ENCODE data around the gene BAD.

BAD gene

GRCh38 chr11:64243236-64243854 is 41.1 kb downstream of the BAD start:
- H3K4ac ChIP-seq (ENCODE audit: low read depth, low read length), result no peak overlapping the region
- no peak overlapping the region for H4K91ac ChIP-seq (ENCODE audit: low read depth, low read length)
- no CpG with 5 or more reads among the region's 8 CpGs for WGBS (ENCODE audit: extremely low coverage, insufficient coverage, insufficient read length)

DNA sequence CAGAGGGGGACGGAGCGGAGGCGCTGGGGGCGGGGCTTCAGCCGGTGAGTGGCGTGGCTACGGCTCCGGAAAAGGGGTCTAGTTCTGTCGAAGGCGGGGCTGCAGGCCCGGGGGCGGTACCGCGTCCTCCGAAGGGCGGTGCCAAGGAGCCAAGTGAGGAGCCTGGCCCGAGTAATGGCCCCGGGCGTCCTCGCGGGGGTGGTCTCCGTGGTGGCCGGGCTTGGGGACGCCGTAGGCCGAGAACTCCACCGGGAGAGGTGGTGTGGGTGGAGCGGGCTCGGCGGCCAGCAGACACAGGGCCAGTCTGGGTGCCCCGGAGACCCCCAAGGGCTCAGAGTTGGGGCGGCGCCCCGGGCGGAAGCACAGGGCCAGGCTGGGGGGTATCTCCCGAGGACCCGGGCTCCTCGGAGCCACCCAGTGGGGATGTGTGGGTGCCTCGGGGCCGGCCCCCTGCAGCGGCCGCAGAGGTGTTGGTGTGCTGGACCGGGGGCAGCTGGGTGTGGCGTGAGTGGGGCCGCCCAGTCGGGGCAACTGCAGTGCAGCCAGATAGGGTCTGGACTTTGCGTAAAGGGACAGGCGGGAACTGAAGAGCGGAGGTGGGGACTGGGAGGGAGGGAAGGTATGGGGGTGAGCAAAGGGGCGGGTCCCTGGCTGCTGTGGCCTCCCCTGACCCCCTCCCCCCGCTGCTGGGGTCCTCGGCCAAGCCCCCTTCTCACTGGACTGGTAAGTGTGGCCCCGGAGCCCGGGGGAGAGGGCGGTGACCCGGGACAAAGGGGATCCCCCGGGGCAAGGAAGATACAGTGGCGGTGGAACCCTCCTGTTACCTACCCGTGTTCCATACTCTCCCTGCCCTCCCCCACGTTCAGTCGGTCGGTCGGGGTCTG is 42.7 kb downstream of the BAD start:
- no CpG with 5 or more reads among the region's 63 CpGs for WGBS (ENCODE audit: extremely low coverage, insufficient coverage, insufficient read length)
- H2AFZ ChIP-seq (ENCODE audit: insufficient read depth, low read length, poor library complexity), result peak overlapping the region; percentile 87
- peak overlapping the region; percentile 92 for H3K14ac ChIP-seq (ENCODE audit: low read length)
- H3K27ac ChIP-seq (ENCODE audit: low read depth, low read length), result peak overlapping the region; percentile 95
- peak overlapping the region; percentile 93 for H4K12ac ChIP-seq (ENCODE audit: low read depth, low read length)
- peaks cover 2% of the 10 kb centered on the region for H3K9me3 ChIP-seq (ENCODE audit: insufficient read depth, low read depth, low read length)
- peak overlapping the region; percentile 79 for H2BK120ac ChIP-seq (ENCODE audit: insufficient read depth, low read length, poor library complexity)
- H3K79me2 ChIP-seq (ENCODE audit: control insufficient read depth, insufficient read depth, low read length, poor library complexity), result peaks cover 29% of the 10 kb centered on the region
- peak overlapping the region; percentile 80 for H2AK5ac ChIP-seq (ENCODE audit: low read length)
- peak overlapping the region; percentile 99 for H4K91ac ChIP-seq (ENCODE audit: low read depth, low read length)
- H2BK12ac ChIP-seq (ENCODE audit: low read length), result no peak overlapping the region
- peaks cover 35% of the 10 kb centered on the region for H3K79me1 ChIP-seq (ENCODE audit: low read length)
- no peak overlapping the region for H3K23ac ChIP-seq (ENCODE audit: low read length)
- peak overlapping the region; percentile 84 for H3K9ac ChIP-seq (ENCODE audit: low read length)
- peak in 1 of 2 donors; percentile 41 for DNase-seq
- H2BK5ac ChIP-seq (ENCODE audit: low read depth, low read length, poor library complexity), result peak overlapping the region; percentile 94
- H3K36me3 ChIP-seq (ENCODE audit: control insufficient read depth in 1 of 2, insufficient read depth in 2 of 2, low read length in 2 of 2), result peaks cover 41 to 47% of the 10 kb centered on the region in 2 experiments
- peaks cover 28 to 37% of the 10 kb centered on the region in 2 experiments for H3K4me1 ChIP-seq (ENCODE audit: control insufficient read depth in 1 of 2, insufficient read depth in 2 of 2, low read length in 2 of 2)
- no peaks in the 10 kb centered on the region for H3K27me3 ChIP-seq (ENCODE audit: insufficient read depth, low read length)
- H3K4ac ChIP-seq (ENCODE audit: low read depth, low read length), result peak overlapping the region; percentile 93
- H3K18ac ChIP-seq (ENCODE audit: low read length), result peak overlapping the region; percentile 96
- peak overlapping the region; percentile 93 for H4K8ac ChIP-seq (ENCODE audit: low read depth, low read length)
- peak overlapping the region; percentile 71 for H3K4me3 ChIP-seq (ENCODE audit: low read depth, low read length)
- H3K4me2 ChIP-seq (ENCODE audit: low read length), result peak overlapping the region; percentile 94

More at GRCh38 chr11:64243236-64243854, 41.1 kb downstream of the BAD start:
- H3K23ac ChIP-seq (ENCODE audit: low read length), result no peak overlapping the region
- H2BK120ac ChIP-seq (ENCODE audit: insufficient read depth, low read length, poor library complexity), result no peak overlapping the region
- H2AK5ac ChIP-seq (ENCODE audit: low read length), result peak overlapping the region; percentile 18
- H3K9me3 ChIP-seq (ENCODE audit: insufficient read depth, low read depth, low read length), result peaks cover 4% of the 10 kb centered on the region
- DNase-seq, result no peak
- H3K79me2 ChIP-seq (ENCODE audit: control insufficient read depth, insufficient read depth, low read length, poor library complexity), result peaks cover 32% of the 10 kb centered on the region
- H2BK12ac ChIP-seq (ENCODE audit: low read length), result no peak overlapping the region
- H4K8ac ChIP-seq (ENCODE audit: low read depth, low read length), result peak overlapping the region; percentile 22
- H3K79me1 ChIP-seq (ENCODE audit: low read length), result peaks cover 44% of the 10 kb centered on the region
- H3K4me3 ChIP-seq (ENCODE audit: low read depth, low read length), result no peak overlapping the region
- no peaks in the 10 kb centered on the region for H3K27me3 ChIP-seq (ENCODE audit: insufficient read depth, low read length)
- peak overlapping the region; percentile 17 for H2AFZ ChIP-seq (ENCODE audit: insufficient read depth, low read length, poor library complexity)
- peak overlapping the region; percentile 22 for H3K27ac ChIP-seq (ENCODE audit: low read depth, low read length)
- H4K12ac ChIP-seq (ENCODE audit: low read depth, low read length), result no peak overlapping the region
- no peak overlapping the region for H3K14ac ChIP-seq (ENCODE audit: low read length)
- H2BK5ac ChIP-seq (ENCODE audit: low read depth, low read length, poor library complexity), result no peak overlapping the region
- H3K18ac ChIP-seq (ENCODE audit: low read length), result no peak overlapping the region
- no peak overlapping the region for H3K4me2 ChIP-seq (ENCODE audit: low read length)
- H3K36me3 ChIP-seq (ENCODE audit: control insufficient read depth in 1 of 2, insufficient read depth in 2 of 2, low read length in 2 of 2), result peaks cover 28 to 34% of the 10 kb centered on the region in 2 experiments
- peaks cover 28 to 42% of the 10 kb centered on the region in 2 experiments for H3K4me1 ChIP-seq (ENCODE audit: control insufficient read depth in 1 of 2, insufficient read depth in 2 of 2, low read length in 2 of 2)
- no peak overlapping the region for H3K9ac ChIP-seq (ENCODE audit: low read length)

- peak overlapping the region; percentile 98 for H3K14ac ChIP-seq (ENCODE audit: low read length)
- WGBS (ENCODE audit: extremely low coverage, insufficient coverage, insufficient read length), result no CpG with 5 or more reads among the region's 24 CpGs
- H3K23ac ChIP-seq (ENCODE audit: low read length), result no peak overlapping the region
- no peaks in the 10 kb centered on the region for H3K27me3 ChIP-seq (ENCODE audit: insufficient read depth, low read length)
- H2BK5ac ChIP-seq (ENCODE audit: low read depth, low read length, poor library complexity), result peak overlapping the region; percentile 98
- H3K9ac ChIP-seq (ENCODE audit: low read length), result peak overlapping the region; percentile 68
- H4K12ac ChIP-seq (ENCODE audit: low read depth, low read length), result peak overlapping the region; percentile 95
- H3K79me1 ChIP-seq (ENCODE audit: low read length), result peaks cover 33% of the 10 kb centered on the region
- peak overlapping the region; percentile 76 for H3K4me3 ChIP-seq (ENCODE audit: low read depth, low read length)
- no peak overlapping the region for H2BK12ac ChIP-seq (ENCODE audit: low read length)
- H3K4ac ChIP-seq (ENCODE audit: low read depth, low read length), result peak overlapping the region; percentile 97
- peak overlapping the region; percentile 99 for H4K8ac ChIP-seq (ENCODE audit: low read depth, low read length)
- H2AK5ac ChIP-seq (ENCODE audit: low read length), result peak overlapping the region; percentile 69
- peak overlapping the region; percentile 68 for H3K4me2 ChIP-seq (ENCODE audit: low read length)
- H3K36me3 ChIP-seq (ENCODE audit: control insufficient read depth in 1 of 2, insufficient read depth in 2 of 2, low read length in 2 of 2), result peaks cover 42 to 47% of the 10 kb centered on the region in 2 experiments
- peaks cover 2% of the 10 kb centered on the region for H3K9me3 ChIP-seq (ENCODE audit: insufficient read depth, low read depth, low read length)
- peak overlapping the region; percentile 87 for H2AFZ ChIP-seq (ENCODE audit: insufficient read depth, low read length, poor library complexity)
- peak; percentile 99 to 100 for DNase-seq
- peak overlapping the region; percentile 98 for H2BK120ac ChIP-seq (ENCODE audit: insufficient read depth, low read length, poor library complexity)
- H4K91ac ChIP-seq (ENCODE audit: low read depth, low read length), result peak overlapping the region; percentile 99
- peak overlapping the region; percentile 95 for H3K27ac ChIP-seq (ENCODE audit: low read depth, low read length)
- peaks cover 28 to 37% of the 10 kb centered on the region in 2 experiments for H3K4me1 ChIP-seq (ENCODE audit: control insufficient read depth in 1 of 2, insufficient read depth in 2 of 2, low read length in 2 of 2)
- peaks cover 27% of the 10 kb centered on the region for H3K79me2 ChIP-seq (ENCODE audit: control insufficient read depth, insufficient read depth, low read length, poor library complexity)
- H3K18ac ChIP-seq (ENCODE audit: low read length), result peak overlapping the region; percentile 87
Measured at GRCh38 chr11:64241241-64241490, 43.3 kb downstream of the BAD start.

DNA sequence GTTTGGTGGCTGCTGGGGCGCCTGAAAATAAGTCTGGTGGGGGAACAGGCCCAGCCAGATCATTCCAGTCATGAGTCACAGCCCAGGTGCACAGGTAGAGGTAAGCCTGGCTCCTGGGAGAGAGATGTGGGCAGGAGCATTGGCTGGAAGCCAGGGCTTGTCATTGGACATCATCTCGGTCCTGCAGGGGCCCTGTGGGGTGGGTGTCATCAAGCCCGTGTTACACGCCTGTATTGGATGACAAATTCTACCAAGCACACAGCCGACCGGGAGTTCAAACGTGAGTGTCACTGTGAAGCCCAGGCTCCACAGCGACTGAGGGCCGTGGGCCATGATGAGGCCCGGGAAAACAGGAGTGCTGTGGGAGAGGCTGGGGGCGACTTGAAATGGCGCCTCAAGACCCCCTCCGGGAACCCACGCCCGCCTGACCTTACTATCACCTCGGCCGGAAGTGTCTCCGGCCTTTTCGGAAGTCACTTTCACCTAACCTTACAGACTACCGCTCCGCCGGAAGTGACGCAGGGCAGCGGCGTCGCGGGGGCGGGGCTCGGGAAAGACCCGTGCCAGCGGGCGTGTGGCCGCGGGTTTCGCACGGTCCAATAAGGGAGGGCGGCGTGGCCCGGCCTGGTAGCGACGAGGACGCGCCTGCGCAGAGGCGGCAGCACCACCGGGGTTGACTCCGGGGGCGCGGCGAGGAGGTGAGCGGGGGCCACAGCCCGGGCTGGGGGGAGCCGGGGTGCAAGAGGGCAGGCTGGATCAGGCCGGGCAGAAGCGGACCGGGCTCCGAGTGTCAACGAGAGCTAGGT is 43.8 kb downstream of the BAD start, which contains the start of gene FKBP2:
Gene FKBP2, plus strand, starts transcription at position 661 of the 806 bp plus-strand sequence. CDS start 1,293 bp downstream, outside the sequence.
- Histone ChIP-seq H2BK120ac (ENCODE audit: insufficient read depth, low read length, poor library complexity) (peak within 1 kb of the TSS; percentile 98), H2AK5ac (ENCODE audit: low read length) (peak within 1 kb of the TSS; percentile 89), H3K14ac (ENCODE audit: low read length) (peak within 1 kb of the TSS; percentile 98), H3K23ac (ENCODE audit: low read length) (no peak within 1 kb of the TSS), H3K9me3 (ENCODE audit: insufficient read depth, low read depth, low read length) (no peaks in the 10 kb centered on the region), H3K27me3 (ENCODE audit: insufficient read depth, low read length) (no peaks in the 10 kb centered on the region), H4K91ac (ENCODE audit: low read depth, low read length) (peak within 1 kb of the TSS; percentile 99), H2BK5ac (ENCODE audit: low read depth, low read length, poor library complexity) (peak within 1 kb of the TSS; percentile 98), H4K12ac (ENCODE audit: low read depth, low read length) (peak within 1 kb of the TSS; percentile 97), H3K4me2 (ENCODE audit: low read length) (peak within 1 kb of the TSS; percentile 94), H2BK12ac (ENCODE audit: low read length) (peak within 1 kb of the TSS; percentile 39), H3K9ac (ENCODE audit: low read length) (peak within 1 kb of the TSS; percentile 84), H3K18ac (ENCODE audit: low read length) (peak within 1 kb of the TSS; percentile 96), H3K4me3 (ENCODE audit: low read depth, low read length) (peak within 1 kb of the TSS; percentile 76), H2AFZ (ENCODE audit: insufficient read depth, low read length, poor library complexity) (peak within 1 kb of the TSS; percentile 87), H4K8ac (ENCODE audit: low read depth, low read length) (peak within 1 kb of the TSS; percentile 99), H3K4me1 (ENCODE audit: control insufficient read depth in 1 of 2, insufficient read depth in 2 of 2, low read length in 2 of 2) (peaks cover 28 to 36% of the 10 kb centered on the region in 2 experiments), H3K27ac (ENCODE audit: low read depth, low read length) (peak within 1 kb of the TSS; percentile 95), H3K36me3 (ENCODE audit: control insufficient read depth in 1 of 2, insufficient read depth in 2 of 2, low read length in 2 of 2) (peaks cover 44 to 47% of the 10 kb centered on the region in 2 experiments), H3K4ac (ENCODE audit: low read depth, low read length) (peak within 1 kb of the TSS; percentile 97), H3K79me2 (ENCODE audit: control insufficient read depth, insufficient read depth, low read length, poor library complexity) (peaks cover 22% of the 10 kb centered on the region), H3K79me1 (ENCODE audit: low read length) (peaks cover 28% of the 10 kb centered on the region)
- WGBS (ENCODE audit: extremely low coverage, insufficient coverage, insufficient read length), result no CpG with 5 or more reads among the region's 58 CpGs
- DNase-seq, result peak; percentile 97 to 99

Measured in trophoblast cell (in vitro differentiated cells and primary cell).